Measurements from ENCODE around the gene CYP19A1.

Gene CYP19A1

DNA sequence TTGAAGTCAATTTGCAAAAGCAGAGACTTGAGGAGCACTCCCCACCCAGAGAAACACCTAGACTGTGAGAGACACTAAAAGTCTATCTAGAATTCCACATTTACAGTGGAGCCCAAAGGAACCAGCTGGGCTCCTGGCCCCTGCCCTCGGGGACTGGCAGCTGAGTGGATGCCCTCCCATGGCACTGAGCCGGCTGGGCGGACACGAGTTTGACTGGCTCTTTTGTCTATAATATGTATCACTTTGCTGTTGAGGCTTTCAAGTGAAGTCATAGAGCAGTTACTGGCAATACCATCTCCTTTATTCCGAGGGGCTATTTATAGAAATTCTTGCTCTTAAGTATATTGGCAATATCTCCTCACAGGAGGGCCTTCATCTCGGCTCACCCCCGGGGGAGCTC is 177.9 kb downstream of the CYP19A1 start:
- Histone ChIP-seq H3K4me3 (ENCODE audit: low read depth, low read length) (no peak overlapping the region), H3K27ac (ENCODE audit: extremely low read depth, low read depth, low read length) (no peak overlapping the region), H3K9me3 (ENCODE audit: control insufficient read depth, insufficient read depth, low read depth, low read length) (no peaks in the 10 kb centered on the region), H3K36me3 (ENCODE audit: control insufficient read depth in 2 of 2, insufficient read depth in 1 of 2, low read length in 2 of 2) (no peaks in the 10 kb centered on the region), H3K4me1 (ENCODE audit: control insufficient read depth, insufficient read depth, low read length) (no peaks in the 10 kb centered on the region)
- POLR2A ChIA-PET = no interaction called here
- TF ChIP-seq ZNF114 (tag by site-specific recombination; IDR thresholded peaks at IDR 0.05) = no peak
- CTCF ChIA-PET = interaction anchor here (0.6 to 4.3 kb wide), 3 partner anchors 32 to 106 kb away, joined by 3 to 76 read pairs (median 4); no protein-coding TSS in a partner anchor
